ENCODE data around the gene TEP1. TPM values are rescaled to one million over a fixed set of nuclear protein-coding genes. Genes with fewer than 3 reads are reported as not detected.

TEP1 gene
- total and polyA plus RNA-seq, 2 experiments from 2014 or later = 10.7 to 29.4 TPM

- no peak for TF ChIP-seq EZH2phosphoT487 (IDR thresholded peaks at IDR 0.05; ENCODE audit: low read depth, severe bottlenecking, unreplicated experiment)
- TF ChIP-seq EZH2 (IDR thresholded peaks at IDR 0.05; ENCODE audit: borderline replicate concordance) = no peak
- TF ChIP-seq, protein P1, sequence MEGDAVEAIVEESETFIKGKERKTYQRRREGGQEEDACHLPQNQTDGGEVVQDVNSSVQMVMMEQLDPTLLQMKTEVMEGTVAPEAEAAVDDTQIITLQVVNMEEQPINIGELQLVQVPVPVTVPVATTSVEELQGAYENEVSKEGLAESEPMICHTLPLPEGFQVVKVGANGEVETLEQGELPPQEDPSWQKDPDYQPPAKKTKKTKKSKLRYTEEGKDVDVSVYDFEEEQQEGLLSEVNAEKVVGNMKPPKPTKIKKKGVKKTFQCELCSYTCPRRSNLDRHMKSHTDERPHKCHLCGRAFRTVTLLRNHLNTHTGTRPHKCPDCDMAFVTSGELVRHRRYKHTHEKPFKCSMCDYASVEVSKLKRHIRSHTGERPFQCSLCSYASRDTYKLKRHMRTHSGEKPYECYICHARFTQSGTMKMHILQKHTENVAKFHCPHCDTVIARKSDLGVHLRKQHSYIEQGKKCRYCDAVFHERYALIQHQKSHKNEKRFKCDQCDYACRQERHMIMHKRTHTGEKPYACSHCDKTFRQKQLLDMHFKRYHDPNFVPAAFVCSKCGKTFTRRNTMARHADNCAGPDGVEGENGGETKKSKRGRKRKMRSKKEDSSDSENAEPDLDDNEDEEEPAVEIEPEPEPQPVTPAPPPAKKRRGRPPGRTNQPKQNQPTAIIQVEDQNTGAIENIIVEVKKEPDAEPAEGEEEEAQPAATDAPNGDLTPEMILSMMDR (IDR thresholded peaks at IDR 0.05; ENCODE audit: poor library complexity) = no peak
- no peaks in the 10 kb centered on the region for H3K9me3 ChIP-seq (ENCODE audit: low read depth)
- 86% methylated on average over 2 of the region's 2 CpGs for WGBS (ENCODE audit: low lambda C conversion rate, missing lambda C conversion rate)
- H3K4me3 ChIP-seq = no peak overlapping the region
- H3K79me2 ChIP-seq = peaks cover 45% of the 10 kb centered on the region
- no peaks in the 10 kb centered on the region for H3K27me3 ChIP-seq
- H3K4me1 ChIP-seq (ENCODE audit: insufficient read depth) = peaks cover 5% of the 10 kb centered on the region
- no peak overlapping the region for H3K27ac ChIP-seq
- H3K36me3 ChIP-seq (replicated peaks; ENCODE audit: insufficient read depth, low read depth) = no peaks in the 10 kb centered on the region
- DNase-seq (ENCODE audit: low spot score) = no peak
- H4K20me1 ChIP-seq (ENCODE audit: insufficient read depth, poor library complexity, severe bottlenecking) = no peaks in the 10 kb centered on the region
- H2AFZ ChIP-seq = no peak overlapping the region
- H3K4me2 ChIP-seq = no peak overlapping the region
- H3K9me2 ChIP-seq (replicated peaks; ENCODE audit: insufficient read depth) = no peaks in the 10 kb centered on the region
Observed at GRCh38 chr14:20409226-20409625, 4.1 kb downstream of the TEP1 start.

- H3K36me3 ChIP-seq (replicated peaks; ENCODE audit: insufficient read depth, low read depth) = no peaks in the 10 kb centered on the region
- H4K20me1 ChIP-seq (ENCODE audit: insufficient read depth, poor library complexity, severe bottlenecking) = no peaks in the 10 kb centered on the region
- WGBS (ENCODE audit: low lambda C conversion rate, missing lambda C conversion rate) = 88% methylated on average over 11 of the region's 11 CpGs
- H3K4me1 ChIP-seq (ENCODE audit: insufficient read depth) = no peaks in the 10 kb centered on the region
- no peak overlapping the region for H3K4me3 ChIP-seq
- TF ChIP-seq EZH2 (IDR thresholded peaks at IDR 0.05; ENCODE audit: borderline replicate concordance) (no peak), EZH2phosphoT487 (IDR thresholded peaks at IDR 0.05; ENCODE audit: low read depth, severe bottlenecking, unreplicated experiment) (no peak)
- TF ChIP-seq, protein P1 (IDR thresholded peaks at IDR 0.05; ENCODE audit: poor library complexity) = no peak
- no peak overlapping the region for H2AFZ ChIP-seq
- H3K9me2 ChIP-seq (replicated peaks; ENCODE audit: insufficient read depth) = no peaks in the 10 kb centered on the region
- no peak overlapping the region for H3K4me2 ChIP-seq
- no peak for DNase-seq (ENCODE audit: low spot score)
- peaks cover 13% of the 10 kb centered on the region for H3K79me2 ChIP-seq
- H3K9me3 ChIP-seq (ENCODE audit: low read depth) = no peaks in the 10 kb centered on the region
- H3K27ac ChIP-seq = no peak overlapping the region
- no peaks in the 10 kb centered on the region for H3K27me3 ChIP-seq
Observed at GRCh38 chr14:20403521-20403920, 9.8 kb downstream of the TEP1 start.

- Histone ChIP-seq H2AFZ (no peak overlapping the region), H4K20me1 (ENCODE audit: insufficient read depth, poor library complexity, severe bottlenecking) (no peaks in the 10 kb centered on the region), H3K9me3 (ENCODE audit: low read depth) (no peaks in the 10 kb centered on the region), H3K9me2 (replicated peaks; ENCODE audit: insufficient read depth) (no peaks in the 10 kb centered on the region), H3K27me3 (no peaks in the 10 kb centered on the region), H3K4me2 (no peak overlapping the region), H3K27ac (peak overlapping the region; percentile 89), H3K4me1 (ENCODE audit: insufficient read depth) (no peaks in the 10 kb centered on the region), H3K36me3 (replicated peaks; ENCODE audit: insufficient read depth, low read depth) (no peaks in the 10 kb centered on the region), H3K79me2 (peaks cover 9% of the 10 kb centered on the region), H3K4me3 (no peak overlapping the region)
- TF ChIP-seq EZH2 (IDR thresholded peaks at IDR 0.05; ENCODE audit: borderline replicate concordance) = no peak
- no peak for TF ChIP-seq EZH2phosphoT487 (IDR thresholded peaks at IDR 0.05; ENCODE audit: low read depth, severe bottlenecking, unreplicated experiment)
- DNase-seq (ENCODE audit: low spot score) = peak; percentile 36
- 87% methylated on average over 10 of the region's 10 CpGs for WGBS (ENCODE audit: low lambda C conversion rate, missing lambda C conversion rate)
Observed at GRCh38 chr14:20400965-20401593, 12.2 kb downstream of the TEP1 start.

- Histone ChIP-seq H2AFZ (no peak overlapping the region), H3K9me3 (ENCODE audit: low read depth) (no peaks in the 10 kb centered on the region), H3K4me1 (ENCODE audit: insufficient read depth) (no peaks in the 10 kb centered on the region), H3K9me2 (replicated peaks; ENCODE audit: insufficient read depth) (no peaks in the 10 kb centered on the region), H3K4me2 (no peak overlapping the region), H3K27me3 (no peaks in the 10 kb centered on the region), H4K20me1 (ENCODE audit: insufficient read depth, poor library complexity, severe bottlenecking) (no peaks in the 10 kb centered on the region), H3K36me3 (replicated peaks; ENCODE audit: insufficient read depth, low read depth) (no peaks in the 10 kb centered on the region), H3K4me3 (no peak overlapping the region), H3K79me2 (peaks cover 9% of the 10 kb centered on the region), H3K27ac (peak overlapping the region; percentile 89)
- TF ChIP-seq EZH2 (IDR thresholded peaks at IDR 0.05; ENCODE audit: borderline replicate concordance) (no peak), EZH2phosphoT487 (IDR thresholded peaks at IDR 0.05; ENCODE audit: low read depth, severe bottlenecking, unreplicated experiment) (no peak)
- TF ChIP-seq, protein P1 (IDR thresholded peaks at IDR 0.05; ENCODE audit: poor library complexity) = no peak
- DNase-seq (ENCODE audit: low spot score) = no peak
- 100% methylated on average over 1 of the region's 1 CpG for WGBS (ENCODE audit: low lambda C conversion rate, missing lambda C conversion rate)
Observed at GRCh38 chr14:20400589-20400964, 12.7 kb downstream of the TEP1 start.
